Sigmoid colon (tissue), 4 donors: Measurements from ENCODE around the gene C1GALT1.

Experiments
- CTCF ChIP-seq, 4 experiments: fragments of 450-650 bp in 3 of 4; fragments of 200-600 bp in 1 of 4; IDR thresholded peaks; one replicate each; pipeline ENCODE4 v1.5.1; 2016 to 2019; ENCODE audit warnings: antibody characterized with exemption in 4 of 4, mild to moderate bottlenecking in 3 of 4, moderate library complexity in 2 of 4
- POLR2A ChIP-seq, 2 donors: fragments of 450-650 bp; IDR thresholded peaks; one replicate each; pipeline ENCODE4 v1.6.1; 2016; ENCODE audit warnings: antibody characterized with exemption in 2 of 2, mild to moderate bottlenecking in 2 of 2, moderate library complexity in 2 of 2
- POLR2AphosphoS5 ChIP-seq, 4 donors: sonication (generic); formaldehyde crosslinking; IDR thresholded peaks; one replicate each; pipeline ENCODE4 v1.6.1; 2017; ENCODE audit warnings: antibody characterized with exemption in 4 of 4

- TF ChIP-seq CTCF (IDR thresholded peaks at IDR 0.05) (no peak), POLR2AphosphoS5 (IDR thresholded peaks at IDR 0.05) (no peak), POLR2A (IDR thresholded peaks at IDR 0.05) (no peak)
Observed at GRCh38 chr7:7293092-7293491, 110.7 kb downstream of the C1GALT1 start.
